Ovary (tissue), 3 donors: ENCODE data around the gene SLAMF7.

ENCODE experiments used
- EP300 ChIP-seq: sonication (generic); formaldehyde crosslinking; IDR thresholded peaks from one replicate; pipeline ENCODE4 v1.6.1; 2017; ENCODE audit warnings: antibody characterized with exemption
- POLR2A ChIP-seq: fragments of 450-650 bp; IDR thresholded peaks from one replicate; pipeline ENCODE4 v1.6.1; 2017; ENCODE audit warnings: antibody characterized with exemption, mild to moderate bottlenecking, moderate library complexity
- TF ChIP-seq, protein P1 (sequence below), 3 donors: fragments of 450-650 bp in 2 of 3; fragments of 200-600 bp in 1 of 3; IDR thresholded peaks; one replicate each; pipeline versions ENCODE4 v1.5.1 to v1.8.0; 2016 to 2022; ENCODE audit warnings: antibody characterized with exemption in 3 of 3, mild to moderate bottlenecking in 1 of 3
- donor health status: DM: no; HTN: no; CAD: no.

DNA sequence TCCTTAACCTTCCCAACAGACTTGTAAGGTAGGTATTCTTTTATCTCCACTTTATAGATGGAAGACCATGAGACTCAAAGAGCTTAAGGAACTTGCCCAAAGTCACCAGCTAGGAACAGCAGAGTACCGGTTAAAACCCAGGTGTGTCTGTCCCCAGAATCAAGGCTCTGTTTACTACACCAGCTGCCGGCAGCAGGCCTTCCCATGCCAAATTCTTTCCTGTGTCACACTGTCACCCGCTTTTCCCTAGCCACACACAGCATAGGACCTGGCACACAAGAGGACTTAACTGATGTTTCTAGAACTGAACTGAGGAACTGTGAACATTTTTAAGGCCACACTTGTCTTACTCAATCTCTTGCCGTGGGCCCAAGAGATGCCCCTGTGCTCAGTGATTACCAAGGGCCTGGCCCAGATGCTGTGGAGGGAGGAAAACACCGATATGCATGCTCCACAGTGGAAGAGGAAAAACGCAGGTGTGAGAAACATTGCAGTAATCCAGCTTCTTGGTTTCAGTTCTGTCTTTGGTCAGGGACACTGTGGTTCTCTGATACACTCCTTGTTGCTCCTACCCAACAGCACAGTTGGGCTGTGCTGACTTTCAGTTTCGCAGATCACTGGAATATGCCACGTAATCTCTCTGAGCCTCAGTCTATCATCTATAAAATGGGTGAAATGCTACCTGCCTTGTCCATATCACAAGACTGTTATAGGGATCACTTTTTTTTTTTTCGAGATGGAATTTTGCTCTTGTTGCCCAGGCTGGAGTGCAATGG lies 43.1 kb downstream of the SLAMF7 start:
- TF ChIP-seq, protein P1, sequence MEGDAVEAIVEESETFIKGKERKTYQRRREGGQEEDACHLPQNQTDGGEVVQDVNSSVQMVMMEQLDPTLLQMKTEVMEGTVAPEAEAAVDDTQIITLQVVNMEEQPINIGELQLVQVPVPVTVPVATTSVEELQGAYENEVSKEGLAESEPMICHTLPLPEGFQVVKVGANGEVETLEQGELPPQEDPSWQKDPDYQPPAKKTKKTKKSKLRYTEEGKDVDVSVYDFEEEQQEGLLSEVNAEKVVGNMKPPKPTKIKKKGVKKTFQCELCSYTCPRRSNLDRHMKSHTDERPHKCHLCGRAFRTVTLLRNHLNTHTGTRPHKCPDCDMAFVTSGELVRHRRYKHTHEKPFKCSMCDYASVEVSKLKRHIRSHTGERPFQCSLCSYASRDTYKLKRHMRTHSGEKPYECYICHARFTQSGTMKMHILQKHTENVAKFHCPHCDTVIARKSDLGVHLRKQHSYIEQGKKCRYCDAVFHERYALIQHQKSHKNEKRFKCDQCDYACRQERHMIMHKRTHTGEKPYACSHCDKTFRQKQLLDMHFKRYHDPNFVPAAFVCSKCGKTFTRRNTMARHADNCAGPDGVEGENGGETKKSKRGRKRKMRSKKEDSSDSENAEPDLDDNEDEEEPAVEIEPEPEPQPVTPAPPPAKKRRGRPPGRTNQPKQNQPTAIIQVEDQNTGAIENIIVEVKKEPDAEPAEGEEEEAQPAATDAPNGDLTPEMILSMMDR (IDR thresholded peaks at IDR 0.05), result no peak
- TF ChIP-seq POLR2A (no peak), EP300 (no peak)
